HepG2 (cell line): ENCODE data around the gene HOXD8. TPM values are rescaled to one million over a fixed set of nuclear protein-coding genes. Genes with fewer than 3 reads are reported as not detected.

Experiments used
- ATAC-seq: fragments of 200-7000 bp; cut with Tn5 transposase; 3 replicates; pipeline ENCODE4 v1.9.1; 2020; ENCODE audit warnings: mild to moderate bottlenecking, moderate library complexity
- BruUV-seq: library from RNA; stranded (reverse); fragments of 400-500 nt; replicated peaks from 2 replicates; lab custom pipeline; 2021; lab: Mats Ljungman, UMichigan
- CTCF ChIA-PET: fragments of 300-600 bp; formaldehyde crosslinking; extraction: SDS; loops from one replicate; lab custom pipeline; 2021; ENCODE audit warnings: low total read pairs, inconsistent platforms, low intra/inter-chr PET ratio; lab: Yijun Ruan, JAX
- POLR2A ChIA-PET: fragments of 350-600 bp; sonication (Branson Sonifier 250); formaldehyde crosslinking; loops from one replicate; lab custom pipeline; 2020; ENCODE audit warnings: antibody characterized with exemption, inconsistent platforms; lab: Yijun Ruan, JAX
- DNase-seq: peaks from one replicate; pipeline ENCODE4 v3.0.0-alpha.2; 2015; ENCODE audit warnings: low spot score
- FAIRE-seq: peaks from 3 replicates; lab custom pipeline; 2011; peaks lifted over from hg19 to GRCh38; lab: Jason Lieb, UNC
- H2AFZ ChIP-seq: one replicate; pipeline ENCODE4 v1.6.1; 2011; ENCODE audit warnings: low read length, inconsistent platforms
- H3K27ac ChIP-seq: fragments of 300-600 bp; 3 replicates; pipeline ENCODE4 v1.8.0; 2011; ENCODE audit warnings: mixed run types, mild to moderate bottlenecking, mixed read lengths, low read length, inconsistent platforms; ENCODE audit not compliant: insufficient read depth; ENCODE audit errors: extremely low read length
- H3K27me3 ChIP-seq, 2 experiments: fragments of 200-600 bp in 1 of 2; 2 replicates in 1 of 2; 3 replicates in 1 of 2; pipeline versions ENCODE4 v1.6.0 to v1.8.0; 2011; ENCODE audit warnings: low read length in 2 of 2, mild to moderate bottlenecking in 2 of 2, moderate library complexity in 2 of 2, inconsistent platforms in 1 of 2; ENCODE audit not compliant: insufficient read depth in 2 of 2, control insufficient read depth in 1 of 2
- H3K36me3 ChIP-seq, 2 experiments: fragments of 200-600 bp in 1 of 2; replicated peaks in 1 of 2; 2 replicates in 1 of 2; 3 replicates in 1 of 2; pipeline versions ENCODE4 v1.5.1 to v1.8.0; 2011; ENCODE audit warnings: low read length in 2 of 2, inconsistent platforms in 1 of 2; ENCODE audit not compliant: insufficient read depth in 2 of 2, control insufficient read depth in 1 of 2
- H3K4me1 ChIP-seq: 2 replicates; pipeline ENCODE4 v1.5.1; 2012; ENCODE audit warnings: low read length, inconsistent platforms; ENCODE audit not compliant: insufficient read depth
- H3K4me2 ChIP-seq: 2 replicates; pipeline ENCODE4 v1.6.0; 2011; ENCODE audit warnings: low read depth, low read length, inconsistent platforms
- H3K4me3 ChIP-seq, 3 experiments: fragments of 200-600 bp in 1 of 3; sonication (generic), shearing (Covaris generic) in 1 of 3; replicated peaks in 1 of 3; 2 replicates each; pipeline ENCODE4 v1.5.1; 2011 to 2016; ENCODE audit warnings: low read length in 3 of 3, inconsistent platforms in 2 of 3, low read depth in 2 of 3, mild to moderate bottlenecking in 2 of 3, control low read depth in 1 of 3, mixed read lengths in 1 of 3; ENCODE audit not compliant: insufficient read depth in 1 of 3
- H3K79me2 ChIP-seq: one replicate; pipeline ENCODE4 v1.6.1; 2011; ENCODE audit warnings: low read length, inconsistent platforms; ENCODE audit not compliant: insufficient read depth
- H3K9ac ChIP-seq: 2 replicates; pipeline ENCODE4 v1.6.0; 2011; ENCODE audit warnings: mild to moderate bottlenecking, low read depth, low read length, inconsistent platforms; ENCODE audit not compliant: insufficient read depth
- H3K9me3 ChIP-seq: 2 replicates; pipeline ENCODE4 v1.5.1; 2012; ENCODE audit warnings: mild to moderate bottlenecking, low read length
- H4K20me1 ChIP-seq: 2 replicates; pipeline ENCODE4 v1.6.0; 2011; ENCODE audit warnings: inconsistent platforms, mild to moderate bottlenecking, low read length, moderate library complexity; ENCODE audit not compliant: insufficient read depth
- CBX1 ChIP-seq: IDR thresholded peaks from one replicate; pipeline ENCODE4 v1.6.1; 2016; ENCODE audit warnings: antibody characterized with exemption, low read depth
- NFE2L1 ChIP-seq: sonication (generic); formaldehyde crosslinking; IDR thresholded peaks from 2 replicates; pipeline ENCODE4 v1.4.0; 2020; ENCODE audit warnings: missing genetic modification reagents, mild to moderate bottlenecking, borderline replicate concordance
- NFKB2 ChIP-seq: sonication (generic); formaldehyde crosslinking; IDR thresholded peaks from 2 replicates; pipeline ENCODE4 v1.4.0; 2020; ENCODE audit warnings: missing genetic modification reagents, borderline replicate concordance
- NR2F1 ChIP-seq, 2 experiments: fragments of 450-650 bp in 1 of 2; formaldehyde crosslinking in 1 of 2; IDR thresholded peaks; 2 replicates each; pipeline versions ENCODE4 v1.5.0 to v1.6.1; 2016 to 2020; ENCODE audit warnings: mild to moderate bottlenecking in 1 of 2, missing compliant biosample characterization in 1 of 2, missing genetic modification reagents in 1 of 2, moderate library complexity in 1 of 2
- PAWR ChIP-seq: sonication (generic); formaldehyde crosslinking; IDR thresholded peaks from 2 replicates; pipeline ENCODE4 v1.4.0; 2020; ENCODE audit warnings: missing genetic modification reagents, mild to moderate bottlenecking, borderline replicate concordance
- PPARG ChIP-seq: conservative IDR thresholded peaks from 2 replicates; pipeline ENCODE4 v1.6.1; 2016; ENCODE audit warnings: missing biosample characterization, missing genetic modification reagents
- ZFP41 ChIP-seq: sonication (generic); formaldehyde crosslinking; IDR thresholded peaks from 2 replicates; pipeline ENCODE4 v1.4.0; 2020; ENCODE audit warnings: mild to moderate bottlenecking, missing genetic modification reagents, borderline replicate concordance
- ZNF670 ChIP-seq: sonication (generic); formaldehyde crosslinking; IDR thresholded peaks from 2 replicates; pipeline ENCODE4 v1.8.0; 2022; ENCODE audit warnings: mild to moderate bottlenecking, missing genetic modification reagents, borderline replicate concordance
- ZNF75D ChIP-seq: sonication (generic); formaldehyde crosslinking; IDR thresholded peaks from 2 replicates; pipeline ENCODE4 v1.8.1; 2023; ENCODE audit warnings: missing genetic modification reagents, mild to moderate bottlenecking, borderline replicate concordance
- ZSCAN22 ChIP-seq: sonication (generic); formaldehyde crosslinking; IDR thresholded peaks from 2 replicates; pipeline ENCODE4 v1.4.0; 2020; ENCODE audit warnings: mild to moderate bottlenecking, missing genetic modification reagents
- ZSCAN9 ChIP-seq: IDR thresholded peaks from 2 replicates; pipeline ENCODE4 v1.6.1; 2016; ENCODE audit warnings: borderline replicate concordance
- WGBS: methylation state at CpG from one replicate; pipeline ENCODE4 v1.1.6; 2017; ENCODE audit warnings: low lambda C conversion rate; 5-methylcytosine and 5-hydroxymethylcytosine counted together
- in situ Hi-C: cut with HindIII; loops from 2 replicates; pipeline ENCODE4 v1.10.0; 2017; ENCODE audit warnings: low pct_unique_long_range_greater_than_20kb; ENCODE audit not compliant: extremely low pct_ligation_motif_present
- intact Hi-C: fragments of 100-400 bp; cut with micrococcal nuclease; formaldehyde crosslinking; loops from one replicate; pipeline ENCODE4 v1.10.0; 2022; ENCODE audit not compliant: unreplicated experiment
- polyA plus RNA-seq, 8 experiments: library from polyadenylated mRNA; depleted of rRNA in 3 of 8; stranded (reverse) in 7 of 8; unstranded in 1 of 8; fragments of >200 nt; fragmentation: Illumina TruSeq in 4 of 8; extraction: Trizol in 4 of 8; gene quantifications; 2 replicates each; pipeline versions ENCODE4 v1.2.1 to v1.2.3, GENCODE V29; 2011 to 2016; ENCODE audit warnings: low read depth in 4 of 8, missing spikeins in 1 of 8, mixed read lengths in 1 of 8; ENCODE audit not compliant: insufficient read depth in 1 of 8
- total RNA-seq, 5 experiments: library from RNA; depleted of rRNA; stranded (reverse); fragments of >200 nt; fragmentation: Illumina TruSeq; extraction: Trizol; gene quantifications; 2 replicates each; pipeline ENCODE4 v1.2.3, GENCODE V29; 2016; ENCODE audit warnings: low read depth in 1 of 5
- TF ChIP-seq, protein P1 (sequence below): sonication (generic); formaldehyde crosslinking; IDR thresholded peaks from 2 replicates; pipeline ENCODE4 v1.4.0; 2020; ENCODE audit warnings: missing genetic modification reagents
- TF ChIP-seq, protein P2 (sequence below): sonication (generic); formaldehyde crosslinking; IDR thresholded peaks from 2 replicates; pipeline ENCODE4 v1.5.0; 2020; ENCODE audit warnings: missing genetic modification reagents
- TF ChIP-seq, protein P3 (sequence below): sonication (generic); formaldehyde crosslinking; IDR thresholded peaks from 2 replicates; pipeline ENCODE4 v1.5.1; 2020; ENCODE audit warnings: mild to moderate bottlenecking, missing genetic modification reagents, borderline replicate concordance

The HOXD8 gene
- total and polyA plus RNA-seq, 2 of the 13 experiments (the other 11 are each of a cell fraction or from before 2014, with no cell fraction given), result not detected

DNA sequence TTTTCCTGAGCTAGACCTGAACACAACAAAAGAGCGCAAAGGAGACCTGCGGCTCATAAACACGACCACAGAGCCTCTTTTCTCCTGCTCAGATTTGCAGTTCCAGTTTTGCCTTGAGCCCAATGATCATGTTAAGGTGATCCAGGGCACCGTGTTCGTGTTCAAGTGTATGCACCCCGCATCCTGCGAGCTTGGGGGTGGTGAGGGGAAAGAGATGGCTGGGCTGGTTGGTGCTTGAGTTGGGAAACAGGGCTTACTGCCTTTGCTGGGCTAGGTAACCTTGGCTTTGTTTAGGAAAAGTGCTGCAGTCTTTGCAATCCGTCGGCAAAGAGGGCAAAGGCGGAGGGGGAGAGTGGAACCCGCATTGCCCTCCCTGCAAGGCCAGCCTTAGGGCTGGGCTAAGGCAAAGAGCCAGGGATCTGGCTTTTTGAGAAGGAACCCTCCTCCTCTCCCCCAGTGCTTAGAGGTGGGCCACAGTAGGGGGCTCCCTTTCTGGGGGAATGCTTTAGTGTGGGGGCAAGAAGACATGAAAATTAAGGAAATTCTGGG is 11.6 kb upstream of the HOXD8 start:
- H3K4me1 ChIP-seq, result peaks cover 14% of the 10 kb centered on the region
- no peak overlapping the region for H3K4me3 ChIP-seq
- TF ChIP-seq PPARG (CRISPR knock-in tag) (no peak), PAWR (CRISPR knock-in tag) (no peak), NFKB2 (CRISPR knock-in tag) (no peak), ZNF670 (no peak), NFE2L1 (no peak), ZNF75D (CRISPR knock-in tag) (no peak), NR2F1 (CRISPR knock-in tag; IDR thresholded peaks at IDR 0.05) (no peak), ZFP41 (no peak), ZSCAN22 (CRISPR knock-in tag) (no peak), ZSCAN9 (no peak), CBX1 (no peak)
- TF ChIP-seq, protein P1, sequence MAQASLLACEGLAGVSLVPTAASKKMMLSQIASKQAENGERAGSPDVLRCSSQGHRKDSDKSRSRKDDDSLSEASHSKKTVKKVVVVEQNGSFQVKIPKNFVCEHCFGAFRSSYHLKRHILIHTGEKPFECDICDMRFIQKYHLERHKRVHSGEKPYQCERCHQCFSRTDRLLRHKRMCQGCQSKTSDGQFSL (CRISPR knock-in tag), result no peak
- TF ChIP-seq, protein P2, sequence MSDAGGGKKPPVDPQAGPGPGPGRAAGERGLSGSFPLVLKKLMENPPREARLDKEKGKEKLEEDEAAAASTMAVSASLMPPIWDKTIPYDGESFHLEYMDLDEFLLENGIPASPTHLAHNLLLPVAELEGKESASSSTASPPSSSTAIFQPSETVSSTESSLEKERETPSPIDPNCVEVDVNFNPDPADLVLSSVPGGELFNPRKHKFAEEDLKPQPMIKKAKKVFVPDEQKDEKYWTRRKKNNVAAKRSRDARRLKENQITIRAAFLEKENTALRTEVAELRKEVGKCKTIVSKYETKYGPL (CRISPR knock-in tag), result no peak
- TF ChIP-seq, protein P3, sequence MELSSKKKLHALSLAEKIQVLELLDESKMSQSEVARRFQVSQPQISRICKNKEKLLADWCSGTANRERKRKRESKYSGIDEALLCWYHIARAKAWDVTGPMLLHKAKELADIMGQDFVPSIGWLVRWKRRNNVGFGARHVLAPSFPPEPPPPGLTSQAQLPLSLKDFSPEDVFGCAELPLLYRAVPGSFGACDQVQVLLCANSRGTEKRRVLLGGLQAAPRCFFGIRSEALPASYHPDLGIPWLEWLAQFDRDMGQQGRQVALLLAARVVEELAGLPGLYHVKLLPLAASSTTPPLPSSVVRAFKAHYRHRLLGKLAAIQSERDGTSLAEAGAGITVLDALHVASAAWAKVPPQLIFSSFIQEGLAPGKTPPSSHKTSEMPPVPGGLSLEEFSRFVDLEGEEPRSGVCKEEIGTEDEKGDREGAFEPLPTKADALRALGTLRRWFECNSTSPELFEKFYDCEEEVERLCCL (CRISPR knock-in tag), result no peak
- H3K4me2 ChIP-seq, result no peak overlapping the region
- FAIRE-seq, result no peak
- H3K79me2 ChIP-seq, result no peaks in the 10 kb centered on the region
- H3K27ac ChIP-seq, result no peak overlapping the region
- BruUV-seq, result no TSS peak
- in situ Hi-C loops (no loop called here), intact Hi-C loops (no loop called here)
- no peak for DNase-seq
- H3K9ac ChIP-seq, result no peak overlapping the region
- no peak overlapping the region for H2AFZ ChIP-seq
- no peaks in the 10 kb centered on the region for H3K36me3 ChIP-seq
- ChIA-PET POLR2A (no interaction called here), CTCF (no interaction called here)
- H4K20me1 ChIP-seq, result no peaks in the 10 kb centered on the region
- H3K27me3 ChIP-seq, result peaks cover 18 to 98% of the 10 kb centered on the region in 2 experiments
- 39% methylated on average over 11 of the region's 11 CpGs for WGBS
- no peaks in the 10 kb centered on the region for H3K9me3 ChIP-seq
- no peak for ATAC-seq
